ENCODE results near the gene CST9. TPM values are rescaled to one million over a fixed set of nuclear protein-coding genes. Genes with fewer than 3 reads are reported as not detected.

The CST9 gene
- total RNA-seq, 1 experiment from 2014 or later, result not detected

DNA sequence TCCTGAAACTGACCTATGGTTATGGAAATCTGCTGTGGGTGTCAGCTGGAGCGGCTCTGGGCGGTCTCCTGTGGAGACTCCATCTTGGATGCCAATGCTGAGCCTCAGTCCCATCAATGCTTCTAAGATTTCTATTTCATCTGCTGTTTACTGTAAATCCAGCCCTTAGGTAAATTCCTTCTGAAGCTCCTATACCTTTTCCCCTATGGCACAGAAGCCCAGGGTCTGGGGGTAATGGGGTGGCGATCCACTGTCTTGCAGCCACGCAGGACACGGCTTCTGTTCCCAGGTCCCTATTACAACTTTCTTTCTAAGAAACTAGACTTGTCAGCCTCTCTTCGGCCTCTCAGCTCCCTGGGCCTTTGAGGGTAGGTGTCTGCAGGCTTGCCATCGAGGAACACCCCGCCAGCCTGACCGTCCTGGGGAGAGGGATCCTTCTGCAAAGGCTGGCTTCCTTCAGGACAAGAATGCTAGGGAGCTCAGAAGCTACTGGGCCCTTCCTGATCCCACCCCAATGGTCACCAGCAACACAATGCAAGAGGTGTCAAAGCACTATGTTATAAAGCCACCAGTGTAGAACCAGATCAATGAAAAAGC lies 25.6 kb upstream of the CST9 start:
- Mint-ChIP-seq H3K27ac (no peak overlapping the region; a peak in 1 of 7 replicates), H3K36me3 (ENCODE audit: insufficient read depth in 1 of 3, low read depth in 3 of 3) (peaks cover 0 to 12% (median 0%) of the 10 kb centered on the region in 3 experiments; a peak in 5 of 7 replicates), H3K9me3 (peaks cover 0 to 3% of the 10 kb centered on the region in 2 experiments; a peak in 1 of 5 replicates), H3K4me1 (peaks cover 17 to 28% of the 10 kb centered on the region in 2 experiments), H3K4me3 (no peak overlapping the region), H3K27me3 (ENCODE audit: low read depth) (peaks cover 6% of the 10 kb centered on the region)
- no peak overlapping the region for H3K56ac ChIP-seq (ENCODE audit: insufficient read length, low read depth, low read length)
- H4K8ac ChIP-seq (replicated peaks; ENCODE audit: insufficient read length, low read depth, low read length), result no peak overlapping the region
- H3K23ac ChIP-seq (ENCODE audit: insufficient read length, low read depth, low read length), result no peak overlapping the region
- no peak overlapping the region for H3K9ac ChIP-seq (ENCODE audit: extremely low read depth, insufficient read length, low read length)
- H3K18ac ChIP-seq (ENCODE audit: insufficient read length, low read depth, low read length), result no peak overlapping the region
- H2AK5ac ChIP-seq (ENCODE audit: insufficient read length, low read length), result no peak overlapping the region
- H3K27me3 ChIP-seq (ENCODE audit: insufficient read depth, low read length), result no peaks in the 10 kb centered on the region
- H3K14ac ChIP-seq (ENCODE audit: insufficient read depth, low read length), result no peak overlapping the region
- no peak overlapping the region for H2BK12ac ChIP-seq (ENCODE audit: insufficient read length, low read depth, low read length)
- no peak overlapping the region for H3K27ac ChIP-seq (ENCODE audit: insufficient read length, low read depth, low read length)
- no peak for DNase-seq
- no peak overlapping the region for H3T11ph ChIP-seq (ENCODE audit: low read length)
- H3K79me1 ChIP-seq (ENCODE audit: insufficient read depth, low read depth, low read length, poor library complexity, severe bottlenecking), result no peaks in the 10 kb centered on the region
- no peaks in the 10 kb centered on the region for H3K4me1 ChIP-seq (ENCODE audit: insufficient read depth, low read length)
- H4K20me1 ChIP-seq (ENCODE audit: control insufficient read depth, insufficient read depth, insufficient read length), result no peaks in the 10 kb centered on the region
- H2AFZ ChIP-seq (ENCODE audit: low read length), result no peak overlapping the region
- TF ChIP-seq, protein P1, sequence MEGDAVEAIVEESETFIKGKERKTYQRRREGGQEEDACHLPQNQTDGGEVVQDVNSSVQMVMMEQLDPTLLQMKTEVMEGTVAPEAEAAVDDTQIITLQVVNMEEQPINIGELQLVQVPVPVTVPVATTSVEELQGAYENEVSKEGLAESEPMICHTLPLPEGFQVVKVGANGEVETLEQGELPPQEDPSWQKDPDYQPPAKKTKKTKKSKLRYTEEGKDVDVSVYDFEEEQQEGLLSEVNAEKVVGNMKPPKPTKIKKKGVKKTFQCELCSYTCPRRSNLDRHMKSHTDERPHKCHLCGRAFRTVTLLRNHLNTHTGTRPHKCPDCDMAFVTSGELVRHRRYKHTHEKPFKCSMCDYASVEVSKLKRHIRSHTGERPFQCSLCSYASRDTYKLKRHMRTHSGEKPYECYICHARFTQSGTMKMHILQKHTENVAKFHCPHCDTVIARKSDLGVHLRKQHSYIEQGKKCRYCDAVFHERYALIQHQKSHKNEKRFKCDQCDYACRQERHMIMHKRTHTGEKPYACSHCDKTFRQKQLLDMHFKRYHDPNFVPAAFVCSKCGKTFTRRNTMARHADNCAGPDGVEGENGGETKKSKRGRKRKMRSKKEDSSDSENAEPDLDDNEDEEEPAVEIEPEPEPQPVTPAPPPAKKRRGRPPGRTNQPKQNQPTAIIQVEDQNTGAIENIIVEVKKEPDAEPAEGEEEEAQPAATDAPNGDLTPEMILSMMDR (conservative IDR thresholded peaks at IDR 0.05), result no peak
- H3K9me3 ChIP-seq (ENCODE audit: control insufficient read depth, low read depth, low read length), result no peaks in the 10 kb centered on the region
- H3K4ac ChIP-seq (ENCODE audit: low read depth, low read length), result no peak overlapping the region
- no peak overlapping the region for H2BK5ac ChIP-seq (ENCODE audit: insufficient read length, low read length)
- no peak overlapping the region for H3K4me2 ChIP-seq (ENCODE audit: insufficient read depth, insufficient read length, low read length)
- H2BK20ac ChIP-seq (ENCODE audit: low read depth, low read length, poor library complexity, severe bottlenecking), result no peak overlapping the region
- H3K23me2 ChIP-seq (ENCODE audit: insufficient read length, low read depth, low read length, poor library complexity, severe bottlenecking), result no peaks in the 10 kb centered on the region
- no peaks in the 10 kb centered on the region for H3K79me2 ChIP-seq (ENCODE audit: insufficient read depth, low read length)
- no CpG with 5 or more reads among the region's 9 CpGs for WGBS (ENCODE audit: extremely low coverage, insufficient read length, low lambda C conversion rate)
- no peak overlapping the region for H4K5ac ChIP-seq (ENCODE audit: insufficient read length, low read depth, low read length)
- no peak overlapping the region for H2BK15ac ChIP-seq (ENCODE audit: low read depth, low read length)
- no peak overlapping the region for H2BK120ac ChIP-seq (ENCODE audit: low read depth, low read length, poor library complexity, severe bottlenecking)
- H4K91ac ChIP-seq (ENCODE audit: insufficient read length, low read depth, low read length), result no peak overlapping the region
